Stimulated activated CD4-positive, alpha-beta T cell treated with anti-CD3 and anti-CD28 coated beads, TNF-alpha, amount 100 ng/mL, for 4 hours (primary cell): ENCODE data around the gene S100A2.

ENCODE experiments used
- DNase-seq, 3 experiments: peaks; one replicate each; pipeline ENCODE4 v3.0.0-alpha.2; 2020; ENCODE audit warnings: low read depth in 3 of 3

Gene S100A2

GRCh38 chr1:153545067-153546055, 20.3 kb downstream of the S100A2 start, which contains the start of gene S100A4:
S100A4 (minus strand) TSS chr1:153545806; CDS start chr1:153544794, 1,012 bp downstream.
- DNase-seq = peak; percentile 74 to 89 (median 87)

- DNase-seq = no peak
Measured at GRCh38 chr1:153544453-153545066, 21.1 kb downstream of the S100A2 start.

- DNase-seq = no peak
Measured at GRCh38 chr1:153543736-153544135, 21.9 kb downstream of the S100A2 start.

- DNase-seq = no peak
Measured at GRCh38 chr1:153542956-153543711, 22.5 kb downstream of the S100A2 start.

GRCh38 chr1:153541641-153542590, 23.7 kb downstream of the S100A2 start:
- no peak for DNase-seq

- DNase-seq = peak in 1 of 3 experiments; percentile 41
Measured at GRCh38 chr1:153540394-153541361, 25.0 kb downstream of the S100A2 start, which contains the start of gene S100A5. S100A5 (minus strand) TSS chr1:153540934; CDS start chr1:153540191, 743 bp downstream.

GRCh38 chr1:153539395-153540093, 26.1 kb downstream of the S100A2 start:
- no peak for DNase-seq

GRCh38 chr1:153538315-153538821, 27.3 kb downstream of the S100A2 start:
- no peak for DNase-seq

GRCh38 chr1:153537376-153537730, 28.3 kb downstream of the S100A2 start:
- DNase-seq = no peak

- no peak for DNase-seq
Measured at GRCh38 chr1:153536671-153537375, 28.8 kb downstream of the S100A2 start.

GRCh38 chr1:153536012-153536670, 29.5 kb downstream of the S100A2 start:
- DNase-seq = peak; percentile 57 to 64 (median 63)

- no peak for DNase-seq
Measured at GRCh38 chr1:153535242-153536011, 30.2 kb downstream of the S100A2 start, which contains the start of gene S100A6. S100A6 (minus strand) TSS chr1:153535991; CDS start chr1:153535339, 652 bp downstream.

- no peak for DNase-seq
Measured at GRCh38 chr1:153534925-153535241, 30.8 kb downstream of the S100A2 start.

GRCh38 chr1:153534226-153534924, 31.3 kb downstream of the S100A2 start:
- no peak for DNase-seq

GRCh38 chr1:153533689-153534201, 31.9 kb downstream of the S100A2 start:
- no peak for DNase-seq
